Stimulated activated CD4-positive, alpha-beta T cell treated with anti-CD3 and anti-CD28 coated beads, Interleukin-1b, Interleukin-23, amount 100 ng/mL, for 1 hour (primary cell): ENCODE measurements around the gene HABP2.

Source experiments
- DNase-seq, 2 donors: peaks; one replicate each; pipeline ENCODE4 v3.0.0-alpha.2; 2020; ENCODE audit warnings: low read depth in 2 of 2

The HABP2 gene

GRCh38 chr10:113557903-113558321 lies 5.1 kb downstream of the HABP2 start:
- DNase-seq, result no peak

- no peak for DNase-seq
Observed at GRCh38 chr10:113560071-113560470, 7.2 kb downstream of the HABP2 start.

GRCh38 chr10:113561214-113561613 lies 8.4 kb downstream of the HABP2 start:
- DNase-seq, result no peak

GRCh38 chr10:113562069-113562468 lies 9.2 kb downstream of the HABP2 start:
- DNase-seq, result no peak

GRCh38 chr10:113562704-113563103 lies 9.9 kb downstream of the HABP2 start:
- no peak for DNase-seq

- peak; percentile 20 to 45 for DNase-seq
Observed at GRCh38 chr10:113563306-113564088, 10.6 kb downstream of the HABP2 start.

GRCh38 chr10:113565364-113565763 lies 12.5 kb downstream of the HABP2 start:
- no peak for DNase-seq

GRCh38 chr10:113566888-113567287 lies 14.0 kb downstream of the HABP2 start:
- no peak for DNase-seq

GRCh38 chr10:113569576-113569975 lies 16.7 kb downstream of the HABP2 start:
- DNase-seq, result no peak

- DNase-seq, result no peak
Observed at GRCh38 chr10:113572520-113573290, 19.9 kb downstream of the HABP2 start.

- DNase-seq, result no peak
Observed at GRCh38 chr10:113573368-113573767, 20.5 kb downstream of the HABP2 start.

GRCh38 chr10:113576852-113577251 lies 24.0 kb downstream of the HABP2 start:
- DNase-seq, result no peak

- DNase-seq, result no peak
Observed at GRCh38 chr10:113578773-113579172, 25.9 kb downstream of the HABP2 start.

GRCh38 chr10:113581092-113581491 lies 28.2 kb downstream of the HABP2 start:
- DNase-seq, result no peak

GRCh38 chr10:113583571-113583970 lies 30.7 kb downstream of the HABP2 start:
- no peak for DNase-seq

- no peak for DNase-seq
Observed at GRCh38 chr10:113585949-113586348, 33.1 kb downstream of the HABP2 start.

GRCh38 chr10:113589201-113589770 lies 36.4 kb downstream of the HABP2 start:
- DNase-seq, result no peak

- DNase-seq, result no peak
Observed at GRCh38 chr10:113590581-113590980, 37.7 kb downstream of the HABP2 start.

- no peak for DNase-seq
Observed at GRCh38 chr10:113592380-113592779, 39.5 kb downstream of the HABP2 start.

- DNase-seq, result no peak
Observed at GRCh38 chr10:113594652-113595051, 41.8 kb downstream of the HABP2 start.

GRCh38 chr10:113600569-113600968 lies 47.7 kb downstream of the HABP2 start:
- no peak for DNase-seq

- DNase-seq, result no peak
Observed at GRCh38 chr10:113603057-113603777, 50.4 kb downstream of the HABP2 start.
